Ovary (tissue), 3 donors: ENCODE data around the gene LOXHD1.

Experiments used
- CTCF ChIP-seq, 3 donors: fragments of 450-650 bp in 2 of 3; fragments of 200-600 bp in 1 of 3; IDR thresholded peaks; one replicate each; pipeline versions ENCODE4 v1.5.1 to v1.8.0; 2016 to 2022; ENCODE audit warnings: antibody characterized with exemption in 3 of 3, mild to moderate bottlenecking in 1 of 3
- EP300 ChIP-seq: sonication (generic); formaldehyde crosslinking; IDR thresholded peaks from one replicate; pipeline ENCODE4 v1.6.1; 2017; ENCODE audit warnings: antibody characterized with exemption
- POLR2A ChIP-seq: fragments of 450-650 bp; IDR thresholded peaks from one replicate; pipeline ENCODE4 v1.6.1; 2017; ENCODE audit warnings: antibody characterized with exemption, mild to moderate bottlenecking, moderate library complexity
- donor health status: DM: no; HTN: no; CAD: no.

- TF ChIP-seq CTCF (IDR thresholded peaks at IDR 0.05) (no peak), EP300 (no peak), POLR2A (no peak)
Measured at GRCh38 chr18:46469186-46469915, 187.7 kb downstream of the LOXHD1 start.
